COLO829 (cell line): ENCODE data around the gene CHMP2A.

Experiments used
- DNase-seq: peaks from one replicate; pipeline ENCODE4 v3.0.0; 2012; ENCODE audit warnings: low spot score

The CHMP2A gene

GRCh38 chr19:58538257-58539168 lies 16.4 kb downstream of the CHMP2A start:
- no peak for DNase-seq

DNA sequence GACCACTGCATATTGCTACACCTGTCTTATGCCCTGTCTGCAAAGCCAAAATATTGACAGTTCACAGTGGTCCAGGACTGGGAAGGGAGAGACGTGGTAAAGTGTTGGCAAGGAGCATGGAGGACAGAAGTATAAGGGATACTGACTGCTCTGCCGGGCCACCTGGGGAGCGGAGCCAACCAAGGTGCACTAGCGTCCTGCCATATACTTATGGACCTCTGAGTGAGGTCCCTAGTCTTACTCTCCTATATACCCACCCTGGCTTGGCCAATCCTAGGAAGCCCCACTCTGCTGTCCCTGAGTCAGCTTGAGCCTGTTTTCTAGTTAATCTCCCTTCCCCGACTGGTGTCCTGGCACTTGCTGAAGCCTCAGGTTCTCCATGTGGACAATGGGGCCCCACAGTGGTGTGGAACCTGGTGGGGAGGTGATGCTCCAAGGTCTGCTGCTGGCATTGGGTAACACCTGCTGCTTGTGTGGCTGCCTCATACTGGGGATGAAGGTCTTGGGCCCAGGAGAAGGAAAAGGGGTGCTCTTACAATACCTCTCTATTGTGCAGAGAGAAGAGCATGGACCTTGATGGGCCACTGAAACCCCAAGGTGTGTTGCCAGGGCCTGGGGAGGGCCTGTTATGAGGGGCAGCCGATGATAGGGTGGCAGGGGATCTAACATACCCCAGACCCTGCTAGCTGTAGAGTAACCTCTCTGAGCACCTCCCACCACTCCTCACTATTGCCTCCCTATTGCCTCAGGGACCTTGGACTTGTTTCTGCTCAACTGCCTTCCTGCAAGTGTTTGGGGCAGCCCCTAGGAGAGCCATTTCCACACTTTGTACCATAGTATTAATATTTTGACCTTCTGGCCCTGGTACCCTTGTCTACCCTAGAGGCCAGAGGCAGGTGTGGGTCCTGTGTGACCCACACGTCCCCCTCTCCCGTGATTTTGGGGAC lies 17.8 kb downstream of the CHMP2A start:
- DNase-seq: no peak

DNA sequence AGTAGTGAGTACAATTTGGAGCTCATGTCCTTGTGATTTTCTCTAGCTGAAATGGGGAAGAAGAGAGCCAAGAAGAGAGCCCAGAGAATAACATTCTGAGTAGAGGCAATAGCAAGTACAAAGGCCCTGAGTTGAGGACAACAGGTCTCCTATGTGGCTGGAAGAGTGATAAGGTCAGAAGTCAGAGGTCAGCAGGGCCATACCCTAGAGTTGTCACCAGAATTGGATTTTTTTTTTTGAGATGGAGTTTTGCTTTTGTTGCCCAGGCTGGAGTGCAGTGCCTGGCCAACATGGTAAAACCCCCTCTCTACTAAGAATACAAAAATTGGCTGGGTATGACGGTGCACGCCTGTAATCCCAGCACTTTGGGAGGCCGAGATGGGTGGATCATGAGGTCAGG lies 19.0 kb downstream of the CHMP2A start:
- no peak for DNase-seq

DNA sequence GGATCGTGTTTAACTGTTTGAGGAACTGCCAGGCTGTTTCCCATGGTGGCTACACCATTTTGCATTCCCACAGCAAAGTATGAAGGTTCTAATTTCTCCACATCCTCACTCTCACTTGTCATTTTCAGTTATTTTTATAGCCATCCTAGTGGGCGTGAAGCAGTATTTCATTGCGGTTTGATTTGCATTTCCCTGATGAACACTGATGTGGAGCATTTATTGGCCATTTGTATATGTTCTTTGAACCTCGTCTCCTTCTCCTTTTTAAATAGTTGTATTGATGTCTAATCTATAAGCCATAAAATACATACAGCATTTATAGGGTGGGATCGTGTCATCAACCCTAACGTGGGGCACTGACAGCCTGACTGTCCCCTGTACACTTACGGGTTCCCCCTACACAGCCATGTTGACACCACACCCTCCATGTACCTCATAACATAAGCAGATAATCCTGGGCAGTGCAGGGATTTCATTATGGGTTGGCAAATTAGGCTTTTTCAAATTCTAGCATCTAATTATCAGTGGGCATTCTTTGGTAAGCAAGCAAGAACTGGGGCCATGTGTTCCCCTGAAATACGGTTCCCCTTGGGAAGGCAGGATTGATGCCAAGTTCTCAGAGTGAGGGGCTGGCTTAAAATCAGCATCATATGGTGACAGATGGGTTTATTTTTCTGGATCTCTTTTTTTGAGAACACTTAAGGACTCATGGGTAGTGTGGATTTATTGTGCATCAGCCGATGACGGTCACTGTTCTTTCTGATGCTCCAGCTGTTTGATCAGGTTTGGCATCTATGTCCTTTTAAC lies 23.7 kb downstream of the CHMP2A start:
- no peak for DNase-seq

GRCh38 chr19:58529405-58529804 lies 25.5 kb downstream of the CHMP2A start:
- DNase-seq: no peak

- DNase-seq: no peak
Observed at GRCh38 chr19:58522709-58523108, 32.2 kb downstream of the CHMP2A start.

DNA sequence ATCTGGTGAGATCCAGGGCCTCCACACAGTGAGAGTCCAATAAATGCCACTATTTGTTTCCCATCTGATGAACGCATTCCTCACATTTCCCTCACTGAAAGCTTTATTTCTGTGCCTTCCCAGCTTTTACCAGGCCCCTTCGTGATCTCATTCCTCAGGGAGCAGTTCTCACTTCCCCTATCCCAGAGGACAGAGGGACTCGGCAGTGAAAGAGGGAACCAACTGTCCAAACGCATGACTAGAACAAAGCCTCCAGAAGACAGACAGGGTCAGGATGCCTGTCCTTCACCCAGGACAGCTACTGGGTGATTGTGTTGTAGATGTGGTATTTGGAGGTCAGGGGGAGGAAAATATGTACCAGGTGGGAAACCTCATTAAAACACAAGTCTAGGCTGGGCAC lies 33.3 kb downstream of the CHMP2A start:
- no peak for DNase-seq

GRCh38 chr19:58520257-58520599 lies 34.7 kb downstream of the CHMP2A start:
- no peak for DNase-seq

DNA sequence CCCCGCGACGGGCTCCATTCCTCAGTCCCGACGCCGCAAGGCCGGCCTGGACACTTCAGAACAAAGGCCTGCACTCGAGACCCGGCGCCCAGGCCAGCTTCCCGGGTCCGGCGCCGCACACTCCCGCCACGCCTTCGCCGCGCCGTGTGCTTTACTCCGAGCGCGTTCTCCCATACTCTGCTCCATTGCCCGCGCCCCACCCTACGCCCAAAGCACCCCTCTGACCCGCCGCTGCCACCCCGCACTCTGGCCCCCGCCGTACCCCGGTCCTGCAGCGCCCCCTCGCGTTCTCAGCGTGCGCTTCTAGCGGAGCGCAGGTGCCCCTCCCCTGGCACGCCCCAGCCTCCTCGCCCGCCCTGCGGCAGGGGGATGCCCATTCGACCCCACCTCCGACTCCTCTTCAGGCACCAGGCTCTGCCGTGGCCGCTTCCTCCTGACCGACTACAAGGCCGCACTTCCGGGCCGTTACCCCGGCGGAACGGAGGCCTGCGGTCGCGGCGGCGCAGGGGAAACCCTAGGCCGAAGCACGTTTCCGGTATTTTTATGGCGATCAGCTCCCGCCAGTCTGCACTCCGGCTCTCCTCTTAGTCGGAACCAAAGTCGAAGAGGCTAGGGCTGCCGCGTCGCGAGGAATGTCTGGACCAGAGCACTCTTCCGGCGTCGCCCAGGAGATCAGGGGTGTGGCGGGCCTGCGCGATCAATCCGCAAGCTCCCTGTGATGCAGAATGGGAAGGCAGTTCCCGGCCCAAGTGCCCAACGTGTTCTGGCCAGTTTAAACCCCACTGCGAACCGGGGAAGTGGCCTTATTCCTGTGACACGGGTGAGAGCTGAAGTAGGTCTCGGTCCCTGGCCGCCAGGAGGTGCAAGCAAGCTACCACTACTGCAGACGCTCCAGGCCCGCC lies 35.3 kb downstream of the CHMP2A start, which contains the start of gene ZBTB45:
Gene ZBTB45 (minus strand): TSS at position 456 of the 902 bp plus-strand sequence. CDS start 2,137 bp downstream, outside the sequence.
- DNase-seq: peak; percentile 94

- DNase-seq: peak; percentile 51
Observed at GRCh38 chr19:58519087-58519354, 35.9 kb downstream of the CHMP2A start.

DNA sequence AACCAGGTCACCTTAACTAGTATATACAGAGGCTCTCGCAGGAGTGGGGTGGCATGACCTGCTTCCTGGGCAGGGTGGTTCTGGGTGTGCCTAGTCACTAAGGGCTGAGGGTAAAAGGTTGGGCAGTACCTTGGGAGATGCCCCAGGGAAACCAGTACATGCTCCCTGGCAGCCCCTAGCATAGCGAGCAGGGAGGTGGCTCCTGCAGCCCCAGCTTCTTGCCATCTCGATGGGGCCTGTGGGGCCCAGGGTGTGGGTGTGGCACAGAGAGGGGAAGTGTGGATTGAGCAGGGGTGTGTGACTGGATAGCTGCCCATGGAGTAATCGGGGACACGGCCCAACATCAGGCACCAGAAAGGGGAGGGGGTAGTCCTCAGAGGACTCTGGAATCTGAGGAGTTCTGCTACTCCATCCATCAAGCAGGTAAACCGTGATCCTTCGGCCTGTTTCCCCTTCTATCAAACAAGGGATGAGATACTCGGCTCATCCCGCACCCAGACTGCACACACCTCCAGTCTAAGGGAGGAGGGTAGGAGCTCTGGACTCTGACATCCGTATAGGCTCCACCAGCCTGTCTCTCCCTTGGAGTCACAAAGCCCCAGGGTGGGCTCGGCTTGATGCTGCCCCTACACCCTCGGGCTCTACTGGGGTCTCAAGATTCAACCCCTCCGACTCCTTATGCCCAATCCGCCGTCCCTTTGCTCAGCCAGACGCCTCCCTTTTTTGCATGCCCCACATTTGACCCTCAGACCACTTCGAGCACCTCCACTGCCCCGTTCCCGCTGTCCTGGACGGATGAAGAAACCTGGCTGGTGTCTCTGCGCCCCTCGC lies 36.4 kb downstream of the CHMP2A start:
- DNase-seq: no peak

DNA sequence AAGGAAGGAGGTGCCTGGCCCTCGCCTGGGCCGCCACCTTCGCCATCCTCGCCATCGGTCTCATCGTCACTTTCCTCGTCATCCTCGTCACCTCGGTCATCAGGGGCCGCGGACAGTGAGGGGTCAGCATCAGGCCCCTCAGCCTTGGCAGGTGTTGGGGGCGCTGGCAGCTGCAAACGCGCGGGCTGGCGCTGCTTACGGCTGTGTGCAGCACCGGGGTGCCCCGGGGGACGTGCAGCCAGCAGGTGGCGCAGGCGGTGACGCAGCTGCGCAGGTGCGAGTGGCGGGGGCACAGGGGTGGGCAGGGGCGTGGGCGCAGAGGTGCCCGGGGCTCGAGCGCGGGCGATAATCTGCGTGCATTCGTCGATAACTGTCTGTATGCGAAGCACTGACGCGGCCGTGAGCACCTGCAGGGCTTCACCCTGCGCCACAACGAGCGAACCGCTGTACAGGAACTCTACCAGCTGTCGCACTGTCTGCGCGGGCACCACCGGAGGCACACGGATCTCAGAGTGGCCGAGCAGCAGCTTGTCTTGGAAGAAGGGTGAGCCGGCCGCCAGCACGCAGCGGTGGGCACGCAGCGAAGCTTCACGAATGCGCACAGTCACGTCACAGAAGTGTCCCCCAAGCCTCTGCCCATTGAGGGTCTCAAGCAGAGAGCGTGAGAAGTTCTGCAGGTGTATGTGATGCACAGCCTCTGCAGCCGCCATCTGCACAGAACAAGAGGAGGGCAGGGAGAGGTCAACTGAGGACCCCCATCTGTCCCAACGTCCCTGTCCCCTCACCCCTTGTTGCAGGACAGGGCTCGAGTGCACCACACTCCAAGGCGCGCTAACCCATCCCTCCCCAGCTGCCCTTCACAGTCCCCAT lies 37.7 kb downstream of the CHMP2A start:
- DNase-seq: no peak

DNA sequence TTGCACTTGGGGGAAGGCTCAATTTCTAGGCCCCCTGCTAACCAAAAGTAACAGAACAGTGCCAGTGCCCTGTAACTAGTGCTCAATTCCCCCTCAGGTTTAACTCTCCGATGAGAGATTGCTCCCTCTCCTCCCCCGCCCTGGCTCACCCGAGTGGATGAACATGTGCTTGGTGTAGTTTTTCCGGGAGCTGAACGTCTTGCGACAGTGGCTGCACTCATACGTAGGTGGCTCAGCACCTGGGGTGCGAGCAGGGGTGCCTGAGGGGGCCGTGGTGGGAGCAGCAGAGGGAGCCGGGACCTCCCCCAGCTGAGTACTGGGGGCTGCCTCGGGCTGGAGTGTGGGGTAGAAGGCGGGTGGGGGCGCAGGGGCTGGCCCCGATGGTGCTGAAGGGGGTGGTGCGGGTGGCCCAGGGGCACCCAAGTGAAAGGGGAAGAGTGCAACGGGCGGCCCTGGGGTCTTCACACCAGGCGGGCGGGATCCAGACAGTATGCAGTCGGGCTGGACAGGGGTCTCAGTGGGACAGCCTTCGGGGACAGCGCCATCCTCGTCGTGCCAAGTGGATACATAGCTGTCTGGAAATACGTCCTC lies 38.6 kb downstream of the CHMP2A start:
- DNase-seq: no peak

GRCh38 chr19:58515259-58515658 lies 39.6 kb downstream of the CHMP2A start:
- DNase-seq: no peak

GRCh38 chr19:58514564-58515022 lies 40.3 kb downstream of the CHMP2A start:
- DNase-seq: no peak

GRCh38 chr19:58513694-58514563 lies 41.0 kb downstream of the CHMP2A start:
- peak; percentile 85 for DNase-seq

GRCh38 chr19:58513213-58513693 lies 41.7 kb downstream of the CHMP2A start:
- DNase-seq: no peak
